ENCODE results near the gene ABT1.
A peak's percentile ranks its signal among the peaks of the same experiment; 100 is the strongest.

Gene ABT1

GRCh38 chr6:26575494-26575939 lies 21.2 kb upstream of the ABT1 start:
- no peak for ATAC-seq

GRCh38 chr6:26576407-26576843 lies 20.3 kb upstream of the ABT1 start:
- ATAC-seq: no peak

- ATAC-seq: peak; percentile 51 to 79
These were observed 19.6 kb upstream of the ABT1 start for GRCh38 chr6:26576929-26577719.

GRCh38 chr6:26577720-26578072 lies 19.1 kb upstream of the ABT1 start:
- ATAC-seq: no peak

GRCh38 chr6:26578279-26578678 lies 18.5 kb upstream of the ABT1 start:
- ATAC-seq: no peak

GRCh38 chr6:26578741-26579140 lies 18.0 kb upstream of the ABT1 start:
- no peak for ATAC-seq

- ATAC-seq: no peak
These were observed 15.4 kb upstream of the ABT1 start for GRCh38 chr6:26581164-26581915.

- no peak for ATAC-seq
These were observed 7.8 kb upstream of the ABT1 start for GRCh38 chr6:26588965-26589364.

GRCh38 chr6:26592649-26593048 lies 4.1 kb upstream of the ABT1 start:
- ATAC-seq: no peak

- no peak for ATAC-seq
These were observed 3.2 kb upstream of the ABT1 start for GRCh38 chr6:26593278-26594130.

GRCh38 chr6:26594131-26594498 lies 2.6 kb upstream of the ABT1 start:
- no peak for ATAC-seq

- no peak for ATAC-seq
These were observed 1.8 kb upstream of the ABT1 start for GRCh38 chr6:26594730-26595632.

- peak; percentile 53 to 56 for ATAC-seq
These were observed 984 bp upstream of the ABT1 start for GRCh38 chr6:26595669-26596269.

GRCh38 chr6:26597389-26597766 lies 625 bp downstream of the ABT1 start:
- ATAC-seq: no peak

GRCh38 chr6:26597821-26598220 lies 1.1 kb downstream of the ABT1 start:
- ATAC-seq: no peak

- no peak for ATAC-seq
These were observed 1.5 kb downstream of the ABT1 start for GRCh38 chr6:26598267-26598666.

GRCh38 chr6:26599134-26599533 lies 2.4 kb downstream of the ABT1 start:
- ATAC-seq: no peak

- ATAC-seq: no peak
These were observed 2.8 kb downstream of the ABT1 start for GRCh38 chr6:26599591-26599990.

- peak; percentile 49 to 52 for ATAC-seq
These were observed 4.0 kb downstream of the ABT1 start for GRCh38 chr6:26600759-26601158.

- ATAC-seq: no peak
These were observed 5.5 kb downstream of the ABT1 start for GRCh38 chr6:26602262-26602661.

GRCh38 chr6:26604026-26604425 lies 7.3 kb downstream of the ABT1 start:
- no peak for ATAC-seq

GRCh38 chr6:26604797-26605196 lies 8.0 kb downstream of the ABT1 start:
- ATAC-seq: no peak

All from activated CD4-positive, CD25-positive, alpha-beta regulatory T cell treated with anti-CD3 and anti-CD28 coated beads, Interleukin-2, amount 50 U/mL, for 24 hours (primary cell).